Measurements from ENCODE around the gene NGEF.
"Not testable (repeated sequence)": the region's sequence is repeated elsewhere in the genome, so short reads cannot be mapped to it uniquely, and the experiment has no call there.

NGEF gene

GRCh38 chr2:232865165-232865564 lies 147.9 kb downstream of the NGEF start:
- DNase-seq, result no peak

- no peak for DNase-seq
Measured at GRCh38 chr2:232863996-232864395, 149.1 kb downstream of the NGEF start.

- DNase-seq, result no peak
Measured at GRCh38 chr2:232861353-232861752, 151.7 kb downstream of the NGEF start.

GRCh38 chr2:232860593-232861241 lies 152.3 kb downstream of the NGEF start:
- no peak for DNase-seq

GRCh38 chr2:232859385-232859916 lies 153.6 kb downstream of the NGEF start:
- DNase-seq, result no peak

GRCh38 chr2:232857158-232857563 lies 155.9 kb downstream of the NGEF start:
- no peak for DNase-seq

GRCh38 chr2:232854082-232854481 lies 159.0 kb downstream of the NGEF start:
- no peak for DNase-seq

GRCh38 chr2:232852676-232853075 lies 160.4 kb downstream of the NGEF start:
- DNase-seq, result no peak

- not testable (repeated sequence) for DNase-seq
Measured at GRCh38 chr2:232852081-232852480, 161.0 kb downstream of the NGEF start.

- DNase-seq, result no peak
Measured at GRCh38 chr2:232850039-232850438, 163.0 kb downstream of the NGEF start.

GRCh38 chr2:232846055-232846454 lies 167.0 kb downstream of the NGEF start:
- no peak for DNase-seq

- no peak for DNase-seq
Measured at GRCh38 chr2:232843834-232844233, 169.2 kb downstream of the NGEF start.

- no peak for DNase-seq
Measured at GRCh38 chr2:232842689-232843088, 170.4 kb downstream of the NGEF start.

- DNase-seq, result no peak
Measured at GRCh38 chr2:232839411-232840079, 173.5 kb downstream of the NGEF start.

- DNase-seq, result peak; percentile 3
Measured at GRCh38 chr2:232838406-232838874, 174.6 kb downstream of the NGEF start.

GRCh38 chr2:232836934-232837333 lies 176.1 kb downstream of the NGEF start:
- DNase-seq, result no peak

- no peak for DNase-seq
Measured at GRCh38 chr2:232835687-232836208, 177.3 kb downstream of the NGEF start.

- no peak for DNase-seq
Measured at GRCh38 chr2:232833830-232834229, 179.2 kb downstream of the NGEF start.

GRCh38 chr2:232831496-232831895 lies 181.6 kb downstream of the NGEF start:
- DNase-seq, result no peak

GRCh38 chr2:232829988-232830387 lies 183.1 kb downstream of the NGEF start:
- no peak for DNase-seq
